CD4-positive, alpha-beta T cell treated with Interleukin-6 at 100 ng/mL for 8 hours (primary cell): Measurements from ENCODE around the gene EPB41L4A.
"Not testable (repeated sequence)": the region's sequence is repeated elsewhere in the genome, so short reads cannot be mapped to it uniquely, and the experiment has no call there.

Experiments
- DNase-seq: peaks from one replicate; pipeline ENCODE4 v3.0.0-alpha.2; 2020; ENCODE audit warnings: mixed read lengths, low spot score

Gene EPB41L4A

DNA sequence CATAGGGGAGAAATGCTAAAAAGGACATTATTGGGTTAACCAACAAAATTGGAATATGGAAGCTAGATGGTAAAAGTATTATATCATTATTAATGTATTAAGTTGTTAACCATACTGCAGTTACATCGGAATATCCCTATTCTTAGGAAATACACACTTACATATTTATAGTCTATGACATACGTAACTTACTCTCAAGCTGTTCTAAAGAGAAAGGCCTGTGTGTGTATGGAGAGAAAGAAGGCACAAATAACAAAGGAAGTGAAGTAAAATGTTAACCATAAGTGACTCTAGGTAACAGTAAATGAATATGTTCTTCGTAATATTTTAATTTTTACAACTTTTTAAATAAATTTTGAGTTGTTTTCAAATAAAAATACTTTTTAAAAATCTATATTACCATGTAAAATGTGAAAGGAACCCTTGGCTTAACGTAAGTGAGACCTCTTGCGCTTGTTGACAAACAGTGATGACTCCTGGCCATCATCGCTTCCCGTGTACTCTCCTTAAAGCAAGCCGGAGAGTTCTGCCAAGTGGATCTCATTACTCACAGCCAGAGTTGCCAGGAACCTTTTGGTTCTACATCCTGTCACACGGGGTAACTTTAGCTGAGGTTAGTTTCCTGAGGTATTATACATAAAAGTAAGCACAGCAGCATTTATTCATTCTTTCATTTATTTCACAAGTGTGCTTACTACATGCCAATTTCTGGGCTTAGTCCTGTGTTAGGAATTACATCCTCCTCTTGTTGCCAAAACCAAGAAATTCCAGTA is 165.4 kb downstream of the EPB41L4A start:
- DNase-seq, result no peak

DNA sequence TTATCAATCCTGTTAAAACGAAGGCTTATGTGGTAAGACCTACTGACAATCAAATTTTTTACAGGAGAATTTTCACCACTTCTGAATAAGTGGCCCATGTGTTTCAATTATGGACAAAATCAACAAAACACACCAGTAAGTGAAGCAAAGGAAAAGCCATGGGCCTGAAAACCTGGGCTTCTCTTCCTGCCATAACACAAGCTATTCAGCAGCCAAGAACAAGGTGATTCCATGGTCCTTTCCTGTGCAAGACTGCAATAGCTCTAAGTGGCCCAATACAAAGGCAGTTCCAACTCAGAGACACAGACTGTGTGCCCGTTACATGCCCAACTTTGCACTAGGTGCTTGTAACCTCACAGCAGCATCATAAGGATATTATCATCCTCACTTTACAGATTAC is 168.5 kb downstream of the EPB41L4A start:
- DNase-seq, result no peak

DNA sequence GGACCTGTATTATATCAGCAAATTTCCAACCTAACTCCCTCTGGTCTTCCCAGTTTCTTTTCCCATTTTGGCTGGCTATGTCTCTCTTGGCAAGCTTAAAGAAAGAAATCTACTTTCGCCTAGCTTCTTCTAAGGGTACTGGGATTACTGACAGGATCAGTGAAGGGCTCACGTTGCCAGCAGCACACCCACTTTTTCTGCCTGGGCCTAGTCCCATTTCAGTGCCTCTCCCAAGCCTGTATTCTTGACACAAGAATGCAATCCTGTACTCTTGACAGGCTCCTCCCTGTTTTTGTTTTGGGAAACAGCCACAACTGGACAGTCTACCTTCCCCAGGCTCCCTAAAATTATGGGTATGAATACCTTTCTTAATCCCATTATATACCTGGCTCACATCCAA is 170.5 kb downstream of the EPB41L4A start:
- no peak for DNase-seq

DNA sequence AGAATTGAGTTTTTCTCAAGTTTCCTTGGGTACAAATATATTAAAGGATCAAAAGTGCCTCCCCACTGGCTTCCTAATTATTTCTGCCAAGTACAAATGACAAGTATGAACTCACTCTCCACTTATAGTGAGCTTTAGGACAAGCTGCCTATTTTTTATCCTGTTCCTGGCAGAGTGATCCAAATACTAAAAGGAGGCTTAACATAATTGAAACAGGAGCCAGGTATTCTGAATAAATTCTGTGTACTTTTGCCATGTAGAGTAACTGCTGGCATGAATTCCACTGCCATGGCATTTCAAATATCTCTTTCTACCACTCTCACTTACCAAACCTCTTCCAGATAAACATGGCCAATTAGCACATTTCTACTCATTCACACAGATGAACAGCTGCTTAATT is 171.1 kb downstream of the EPB41L4A start:
- DNase-seq, result no peak

DNA sequence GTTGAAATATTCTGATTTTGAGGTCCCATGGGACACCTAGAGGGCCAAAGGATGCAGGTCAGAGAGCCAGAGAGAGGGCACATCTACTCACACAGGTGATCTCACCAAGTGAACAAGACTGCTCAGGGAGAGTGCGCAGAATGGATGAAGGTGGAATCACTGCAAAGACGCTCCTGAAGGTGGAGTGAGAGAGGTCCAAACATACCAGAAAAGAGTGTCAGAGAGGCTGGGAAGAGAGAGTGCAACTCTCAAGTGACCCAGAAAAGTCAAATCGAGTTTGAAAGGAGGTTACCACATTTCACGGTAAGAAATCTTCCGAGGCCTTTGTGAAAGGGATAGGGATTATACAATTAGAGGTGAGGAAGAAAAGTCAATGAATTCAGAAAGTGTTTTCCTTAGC is 173.4 kb downstream of the EPB41L4A start:
- DNase-seq, result no peak

DNA sequence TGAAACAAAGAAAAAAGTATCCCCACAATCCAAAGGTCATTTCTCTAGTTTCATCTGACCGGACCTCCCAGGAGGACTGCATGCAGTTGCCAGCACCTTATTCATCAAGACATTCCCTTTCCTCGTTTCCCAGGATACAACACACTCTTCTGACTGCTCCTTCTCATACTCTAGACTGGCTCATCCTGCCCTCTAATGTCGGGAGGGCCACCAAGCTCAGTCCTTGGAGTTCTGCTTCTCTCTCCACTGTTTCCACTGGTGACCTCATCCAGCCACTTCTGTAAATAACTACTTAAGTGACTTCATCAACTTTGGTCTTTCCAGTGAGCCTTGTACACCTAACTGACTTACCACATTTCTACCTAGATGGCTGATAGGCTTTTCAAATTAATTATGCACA is 179.1 kb downstream of the EPB41L4A start:
- DNase-seq, result no peak

DNA sequence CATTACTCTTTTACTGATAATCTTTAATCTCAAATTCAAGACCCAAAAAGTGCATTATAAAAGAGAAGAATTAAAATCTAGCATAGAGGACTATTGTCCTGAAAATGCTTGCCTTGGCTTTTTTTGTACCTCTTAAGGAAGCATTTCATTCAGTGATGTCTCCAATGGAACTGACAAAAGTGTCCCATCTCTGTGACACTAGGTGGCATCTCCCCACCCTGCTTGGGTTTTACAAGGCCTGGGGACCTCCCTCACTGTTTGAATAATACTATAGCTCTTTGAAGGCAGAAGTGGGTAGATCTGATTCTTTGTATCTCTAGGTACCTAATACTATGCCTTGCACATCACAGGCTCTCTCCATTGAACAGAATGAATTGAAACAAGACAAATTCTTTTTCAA is 180.6 kb downstream of the EPB41L4A start:
- DNase-seq, result no peak

DNA sequence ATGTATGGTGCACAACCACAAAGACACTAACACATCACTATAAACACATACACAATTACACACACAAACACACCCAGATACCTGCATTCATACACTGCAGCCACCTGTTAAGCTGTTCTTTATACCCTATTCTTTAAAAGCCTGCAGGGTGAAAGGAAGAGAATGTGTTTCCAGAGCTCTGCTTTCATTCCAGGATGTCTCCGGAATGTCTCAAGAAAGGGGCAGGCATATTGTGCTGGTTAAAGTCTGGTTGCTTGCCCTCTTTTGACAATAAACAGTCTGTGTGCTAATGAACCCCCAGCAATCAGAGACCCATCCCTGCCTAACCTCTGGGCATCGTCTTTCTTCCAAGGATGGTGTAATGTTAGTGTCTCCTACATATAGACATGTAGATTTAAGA is 181.6 kb downstream of the EPB41L4A start:
- DNase-seq, result no peak

DNA sequence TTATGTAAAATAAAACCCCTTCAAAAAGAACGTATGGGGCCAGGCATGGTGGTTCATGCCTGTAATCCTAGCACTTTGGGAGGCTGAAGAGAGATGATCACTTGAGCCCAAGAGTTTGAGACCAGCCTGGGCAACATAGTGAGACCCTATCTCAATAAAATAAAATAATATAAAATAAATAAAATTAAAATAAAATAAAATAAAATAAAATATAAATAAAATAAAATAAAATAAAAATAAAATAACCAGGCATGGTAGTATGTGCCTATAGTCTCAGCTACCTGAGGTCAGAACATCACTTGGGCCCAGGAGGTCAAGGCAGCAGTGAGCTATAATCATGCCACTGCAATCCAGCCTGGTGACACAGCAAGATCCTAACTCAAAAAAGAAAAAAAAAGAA is 185.1 kb downstream of the EPB41L4A start:
- no peak for DNase-seq

DNA sequence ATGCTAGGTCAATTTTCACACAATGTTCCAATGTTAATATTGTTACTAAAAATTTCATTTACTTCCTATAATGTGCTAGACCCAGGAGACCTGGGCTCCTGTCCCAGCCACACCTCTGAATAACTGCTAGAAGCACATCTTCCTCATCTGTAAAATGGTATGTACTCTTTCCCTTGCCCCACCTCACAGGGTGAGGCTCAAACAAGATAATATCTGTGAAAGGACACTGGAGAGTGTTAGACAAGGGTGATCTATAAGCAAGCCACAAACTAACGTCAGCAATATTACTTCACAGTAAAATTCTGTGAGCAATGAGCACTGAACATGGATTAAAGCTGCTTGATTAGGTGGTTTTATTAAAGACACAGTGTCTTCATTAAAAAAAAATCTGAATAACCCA is 186.4 kb downstream of the EPB41L4A start:
- DNase-seq, result no peak

DNA sequence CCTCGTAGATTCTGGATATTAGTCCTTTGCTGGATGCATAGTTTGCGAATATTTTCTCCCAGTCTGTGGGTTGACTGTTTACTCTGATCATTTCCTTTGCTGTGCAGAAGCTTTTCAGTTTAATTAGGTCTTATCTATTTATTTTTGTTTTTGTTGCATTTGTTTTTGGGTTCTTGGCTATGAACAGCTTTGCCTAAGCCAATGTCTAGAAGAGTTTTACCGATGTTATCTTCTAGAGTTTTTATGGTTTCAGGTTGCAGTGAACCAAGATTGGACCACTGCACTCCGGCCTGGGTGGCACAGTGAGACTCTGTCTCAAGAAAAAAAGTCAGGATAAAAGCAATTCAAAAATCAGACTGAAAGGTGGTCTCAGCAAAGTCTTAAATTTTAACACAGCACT is 188.5 kb downstream of the EPB41L4A start:
- no peak for DNase-seq

DNA sequence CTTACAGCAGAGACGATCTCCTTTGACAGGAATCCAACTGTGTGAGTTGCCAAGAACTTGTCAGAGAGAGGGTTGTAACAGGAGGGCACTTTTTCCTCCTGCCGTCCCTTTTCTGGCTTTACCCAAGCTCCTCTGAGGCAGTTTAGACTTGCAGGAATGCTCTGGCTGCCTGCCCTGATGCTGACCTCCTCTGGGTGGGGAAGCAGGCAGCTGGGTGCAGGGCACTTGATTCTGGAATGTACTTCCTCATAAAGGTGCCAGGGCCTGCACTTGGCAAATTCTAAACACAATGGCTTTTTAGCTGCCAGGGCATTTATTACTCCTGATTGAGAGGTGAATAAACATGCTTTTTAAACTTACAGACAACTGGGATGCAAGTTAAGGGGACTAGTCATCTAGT is 190.4 kb downstream of the EPB41L4A start:
- DNase-seq, result no peak

DNA sequence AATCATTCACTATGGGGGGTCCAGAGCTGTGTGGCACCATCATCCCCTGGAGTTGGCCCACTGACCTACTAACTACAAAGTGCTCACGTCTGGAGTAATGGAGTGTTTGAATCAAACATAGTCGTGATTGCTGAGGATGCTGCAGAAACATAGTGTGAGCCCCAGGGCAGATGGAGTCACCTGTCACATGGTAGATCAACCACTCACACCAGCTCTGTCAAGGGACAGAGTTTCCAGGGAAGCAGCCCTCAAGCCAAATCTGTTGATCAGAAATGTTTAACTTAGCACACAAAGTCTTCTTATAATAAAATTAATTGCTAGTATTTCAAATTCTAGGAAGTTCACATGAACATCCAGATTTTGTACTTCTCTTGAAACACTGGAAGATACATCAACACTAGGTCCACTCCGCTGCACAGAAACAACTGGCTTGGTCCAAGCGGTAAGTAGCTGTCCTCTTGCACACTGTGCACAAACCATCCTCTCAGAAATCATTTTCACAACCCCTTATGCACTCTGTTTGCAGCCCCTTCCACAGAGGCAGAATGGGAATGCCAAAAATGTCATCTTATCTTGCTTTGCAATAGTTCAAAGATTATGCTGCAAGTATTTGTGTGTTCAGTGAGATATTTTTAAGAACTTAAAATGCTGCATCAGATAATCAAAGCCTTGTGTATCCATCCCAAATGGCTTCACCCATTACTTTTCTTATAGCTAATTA is 191.0 kb downstream of the EPB41L4A start:
- DNase-seq, result no peak

DNA sequence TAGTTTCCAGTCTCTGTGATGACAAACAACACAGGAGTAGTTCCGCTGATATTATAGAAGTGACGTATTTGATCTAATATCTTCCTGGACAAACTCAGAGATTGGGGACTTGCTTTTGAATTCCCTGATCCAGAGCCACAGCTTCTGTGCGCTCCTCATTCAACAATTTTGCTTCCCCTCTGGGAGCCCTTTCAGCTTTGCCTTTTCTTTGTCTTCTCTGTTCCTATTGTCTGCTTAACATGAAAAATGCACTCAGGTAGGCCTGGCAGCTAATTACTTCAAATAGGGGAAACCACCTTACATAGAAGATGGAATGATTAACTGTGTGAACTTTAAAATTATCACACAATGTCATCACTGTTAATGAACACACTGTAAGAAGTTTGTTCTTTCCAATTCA is 192.9 kb downstream of the EPB41L4A start:
- DNase-seq, result no peak

DNA sequence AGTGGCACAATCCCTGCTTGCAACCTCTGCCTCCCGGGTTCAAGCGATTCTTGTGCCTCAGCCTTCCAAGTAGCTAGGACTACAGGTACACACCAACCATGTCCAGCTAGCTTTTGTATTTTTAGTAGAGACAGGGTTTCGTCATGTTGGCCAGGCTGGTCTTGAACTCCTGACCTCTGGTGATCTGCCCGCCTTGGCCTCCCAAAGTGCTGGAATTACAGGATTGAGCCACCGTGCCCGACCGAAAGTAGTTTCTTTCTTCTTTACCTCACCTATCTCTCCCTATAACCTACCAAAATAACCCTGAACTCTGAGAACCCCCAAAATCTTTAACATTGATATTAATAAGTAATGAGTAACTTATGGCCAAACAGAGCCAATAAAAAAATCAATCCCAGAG is 196.1 kb downstream of the EPB41L4A start:
- not testable (repeated sequence) for DNase-seq

DNA sequence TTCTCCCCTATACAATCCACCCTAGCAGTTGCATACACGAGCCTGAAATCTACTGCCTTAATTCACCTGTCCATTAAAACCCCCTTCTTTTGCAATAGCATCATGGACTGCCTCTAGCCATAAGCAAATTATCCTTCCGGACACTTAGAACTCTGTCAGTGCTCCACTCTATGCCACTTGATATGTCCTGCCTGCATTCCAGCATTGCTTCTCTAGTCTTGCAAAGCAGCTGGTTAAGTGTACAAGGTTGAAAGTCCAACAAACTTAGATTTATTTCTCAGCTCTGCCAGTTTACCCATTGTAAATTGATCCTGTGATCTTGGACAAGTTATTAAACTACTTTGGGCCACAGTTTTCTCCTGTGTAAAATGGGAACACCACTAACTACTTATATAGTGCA is 197.9 kb downstream of the EPB41L4A start:
- DNase-seq, result no peak

DNA sequence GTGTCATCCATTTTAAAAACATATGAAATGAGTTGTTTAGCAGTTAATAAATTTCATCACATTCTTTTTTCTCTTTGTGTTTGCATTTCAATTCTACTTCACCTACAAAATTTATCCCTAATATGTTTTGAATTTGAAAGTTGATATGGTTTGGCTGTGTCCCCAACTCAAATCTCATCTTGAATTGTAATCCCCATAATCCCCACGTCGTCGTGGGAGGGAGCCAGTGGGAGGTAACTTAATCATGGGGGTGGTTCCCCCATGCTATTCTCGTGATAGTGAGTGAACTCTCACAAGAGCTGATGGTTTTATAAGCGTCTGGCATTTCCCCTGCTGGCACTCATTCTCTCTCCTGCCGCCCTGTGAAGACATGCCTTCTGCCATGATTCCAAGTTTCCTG is 200.1 kb downstream of the EPB41L4A start:
- DNase-seq, result no peak

DNA sequence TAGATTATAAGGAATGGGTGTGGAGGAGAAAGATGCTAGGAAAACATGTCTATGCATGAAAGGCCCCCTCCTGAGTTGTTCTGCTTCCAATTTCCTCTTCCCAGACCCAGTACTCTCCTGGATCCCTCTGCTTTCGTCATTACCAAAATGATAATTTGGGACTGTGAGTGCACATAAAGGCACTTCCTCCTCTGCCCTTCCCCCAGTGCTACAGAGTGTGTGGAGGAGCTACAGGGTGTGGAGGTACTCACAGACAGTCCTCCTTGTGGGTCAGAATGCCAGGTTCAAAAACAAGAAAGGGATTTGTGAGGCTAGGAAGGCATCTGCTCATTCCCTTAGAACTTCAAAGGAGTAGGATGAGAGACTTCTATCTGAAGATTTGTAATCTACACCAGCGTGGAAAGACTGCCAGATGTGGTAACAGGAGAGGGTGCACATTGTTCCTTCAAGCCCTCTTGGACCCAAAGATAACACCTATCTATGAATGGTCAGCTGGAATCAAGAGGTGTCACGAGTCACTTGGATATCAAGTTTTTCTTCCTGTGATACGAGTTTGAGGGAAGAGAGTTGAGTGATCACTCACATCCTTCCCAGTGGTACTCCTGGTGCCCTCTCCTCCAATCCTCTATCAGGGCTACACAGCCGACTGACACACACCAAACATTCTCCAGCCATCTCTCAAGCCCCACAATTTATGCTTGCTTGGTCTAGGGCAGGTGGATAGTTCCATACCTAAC is 201.1 kb downstream of the EPB41L4A start:
- DNase-seq, result no peak

DNA sequence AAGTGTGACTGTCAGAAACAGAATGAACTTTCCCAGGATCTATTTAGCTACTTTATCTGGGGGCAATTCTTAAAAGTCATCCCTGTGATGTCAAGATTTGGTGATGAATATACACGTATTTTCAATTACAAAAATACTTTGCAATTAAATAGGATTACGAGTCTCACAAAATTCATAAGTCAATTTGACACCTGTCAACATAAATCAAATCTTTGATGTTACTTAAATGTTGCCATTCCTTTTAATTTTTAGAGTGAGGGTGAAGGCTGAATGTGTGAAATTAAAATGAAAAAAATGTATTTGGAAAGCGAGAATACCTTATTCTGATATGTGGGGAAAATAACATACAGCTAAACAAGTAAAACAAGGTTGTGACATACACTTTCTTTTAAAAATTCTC is 202.9 kb downstream of the EPB41L4A start:
- DNase-seq, result no peak

DNA sequence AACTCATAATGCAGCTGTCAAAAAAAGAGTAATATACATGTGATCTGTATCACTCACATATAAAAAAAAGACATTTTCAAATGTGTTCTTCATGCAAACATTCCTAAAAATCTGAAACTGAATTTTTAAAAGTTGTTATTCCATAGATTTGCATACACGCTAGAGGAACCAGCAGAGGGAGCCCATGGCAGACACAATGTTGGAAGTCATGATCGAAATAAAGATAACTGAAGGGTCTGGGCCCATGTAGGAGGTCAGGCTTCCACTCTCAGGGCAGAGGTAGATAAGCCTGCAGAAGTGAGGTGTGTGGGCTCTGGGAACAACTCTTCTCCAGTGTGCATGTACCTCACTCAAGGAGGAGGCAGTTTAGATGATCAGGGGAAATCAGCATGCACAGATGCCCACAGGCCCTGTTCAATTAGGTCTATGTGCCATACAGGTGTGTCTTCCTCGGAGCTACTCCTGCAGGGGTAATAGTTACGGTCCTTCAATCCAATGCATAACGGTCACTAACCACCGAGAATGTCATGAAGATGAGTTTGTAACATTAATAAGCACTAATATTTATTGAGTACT is 208.6 kb downstream of the EPB41L4A start:
- DNase-seq, result no peak

DNA sequence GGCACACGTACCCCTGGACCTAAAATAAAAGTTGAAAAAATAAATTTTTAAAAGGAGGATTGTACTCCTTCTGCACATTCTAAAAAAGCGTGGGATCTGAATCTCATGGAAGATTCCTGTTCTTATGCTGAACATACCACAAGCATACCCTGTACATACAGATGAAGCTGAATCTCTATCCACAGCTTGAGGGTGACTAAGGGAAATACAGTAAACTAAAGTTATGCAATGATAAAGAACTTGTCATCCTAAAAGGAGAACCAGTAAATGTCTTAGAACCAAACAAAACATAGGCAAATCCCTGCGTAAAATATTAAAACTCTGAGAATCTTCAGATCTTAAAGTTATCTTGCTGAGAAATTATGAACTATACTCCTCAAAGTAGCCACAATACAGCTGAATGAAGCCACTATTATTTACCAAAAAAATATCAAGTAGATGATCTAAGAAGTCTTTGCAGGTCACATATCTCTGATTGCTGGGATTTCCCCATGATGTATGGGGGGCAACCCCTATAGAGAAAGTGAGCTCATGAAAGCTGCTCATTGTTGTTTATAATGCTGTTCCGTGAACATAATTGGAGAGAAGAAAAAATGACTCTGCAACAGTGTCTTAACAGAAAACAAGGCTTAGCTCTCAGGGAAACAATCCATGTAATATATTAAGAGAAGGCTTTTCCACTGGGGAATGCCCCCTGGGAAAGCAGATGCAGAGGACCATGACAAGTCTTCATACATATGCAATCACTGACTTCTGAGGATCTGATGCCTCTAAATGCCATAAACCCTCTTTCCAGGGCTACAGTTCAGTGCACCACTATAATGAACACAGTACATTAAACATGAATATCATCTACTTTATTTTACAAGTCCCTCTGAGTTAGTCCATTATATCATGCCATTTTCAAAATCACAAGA is 210.1 kb downstream of the EPB41L4A start:
- no peak for DNase-seq

DNA sequence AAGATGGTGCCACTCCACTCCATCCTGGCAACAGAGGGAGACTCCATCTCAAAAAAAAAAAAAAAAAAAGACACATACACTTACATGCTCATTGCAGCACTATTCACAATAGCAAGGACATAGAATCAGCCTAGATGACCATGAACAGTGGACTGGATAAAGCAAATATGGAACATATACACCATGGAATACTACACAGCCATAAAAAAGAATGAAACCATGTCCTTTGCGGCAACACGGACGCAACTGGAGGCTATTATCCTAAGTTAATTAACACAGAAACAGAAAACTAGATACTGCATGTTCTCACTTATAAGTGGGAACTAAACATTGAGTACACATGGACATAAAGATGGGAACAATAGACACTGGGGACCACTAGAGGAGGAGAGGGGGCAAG is 210.9 kb downstream of the EPB41L4A start:
- DNase-seq, result not testable (repeated sequence)
